Left lung (tissue), 10 donors: ENCODE data around the gene GALNT10. TPM values are rescaled to one million over a fixed set of nuclear protein-coding genes. Genes with fewer than 3 reads are reported as not detected.

Experiments
- ATAC-seq: fragments of 200-7000 bp; cut with Tn5 transposase; one replicate; pipeline ENCODE4 v1.9.1; 2020; ENCODE audit warnings: moderate library complexity
- DNase-seq, 4 donors: peaks; one replicate each; pipeline ENCODE4 v3.0.0-alpha.2; 2013 to 2020
- H3K27ac ChIP-seq, 2 donors: fragments of 200-600 bp; sonication (generic) in 1 of 2; one replicate each; pipeline versions ENCODE4 v1.5.0 to v1.8.0; 2020 to 2021
- H3K27me3 ChIP-seq, 2 donors: fragments of 200-600 bp; sonication (generic) in 1 of 2; one replicate each; pipeline versions ENCODE4 v1.5.0 to v1.8.0; 2020 to 2021
- H3K36me3 ChIP-seq, 2 donors: fragments of 200-600 bp; sonication (generic) in 1 of 2; one replicate each; pipeline versions ENCODE4 v1.5.0 to v1.8.0; 2020 to 2021
- H3K4me1 ChIP-seq, 2 donors: fragments of 200-600 bp; one replicate each; pipeline ENCODE4 v1.8.0; 2021
- H3K4me3 ChIP-seq, 2 donors: fragments of 200-600 bp; sonication (generic) in 1 of 2; one replicate each; pipeline versions ENCODE4 v1.5.0 to v1.8.0; 2020 to 2021; ENCODE audit warnings: mild to moderate bottlenecking in 1 of 2
- H3K9me3 ChIP-seq, 2 donors: fragments of 200-600 bp; sonication (generic) in 1 of 2; one replicate each; pipeline versions ENCODE4 v1.5.0 to v1.8.0; 2020 to 2021
- intact Hi-C, 2 donors: fragments of 100-400 bp; cut with DNase I; formaldehyde crosslinking; loops; one replicate each; pipeline versions ENCODE4 v1.11.2 to v1.14.2; 2022
- polyA plus RNA-seq, 6 donors: library from polyadenylated mRNA; unstranded; fragments of 120-200 nt; gene quantifications; one replicate each; pipeline ENCODE4 v1.2.1, GENCODE V29; 2013; ENCODE audit not compliant: insufficient read length in 6 of 6
- total RNA-seq, 2 donors: library from RNA; stranded (reverse); fragmentation: NEBNext Ultra II Directional; extraction: Animal tissue kit (Norgen Biotek cat#: 25700); gene quantifications; one replicate each; pipeline ENCODE4 v1.2.1, GENCODE V29; 2021
- TF ChIP-seq, protein P1 (sequence below), 2 donors: fragments of 200-600 bp; sonication (generic) in 1 of 2; IDR thresholded peaks; one replicate each; pipeline versions ENCODE4 v1.5.0 to v1.8.0; 2021; ENCODE audit warnings: antibody characterized with exemption in 2 of 2
- donor health status: DM: no; HTN: yes; CAD: no.
- donor health status: DM: no; HTN: no; CAD: no.

Gene GALNT10
- total and polyA plus RNA-seq, 8 donors: 21.2 to 117 (median 25.7) TPM

DNA sequence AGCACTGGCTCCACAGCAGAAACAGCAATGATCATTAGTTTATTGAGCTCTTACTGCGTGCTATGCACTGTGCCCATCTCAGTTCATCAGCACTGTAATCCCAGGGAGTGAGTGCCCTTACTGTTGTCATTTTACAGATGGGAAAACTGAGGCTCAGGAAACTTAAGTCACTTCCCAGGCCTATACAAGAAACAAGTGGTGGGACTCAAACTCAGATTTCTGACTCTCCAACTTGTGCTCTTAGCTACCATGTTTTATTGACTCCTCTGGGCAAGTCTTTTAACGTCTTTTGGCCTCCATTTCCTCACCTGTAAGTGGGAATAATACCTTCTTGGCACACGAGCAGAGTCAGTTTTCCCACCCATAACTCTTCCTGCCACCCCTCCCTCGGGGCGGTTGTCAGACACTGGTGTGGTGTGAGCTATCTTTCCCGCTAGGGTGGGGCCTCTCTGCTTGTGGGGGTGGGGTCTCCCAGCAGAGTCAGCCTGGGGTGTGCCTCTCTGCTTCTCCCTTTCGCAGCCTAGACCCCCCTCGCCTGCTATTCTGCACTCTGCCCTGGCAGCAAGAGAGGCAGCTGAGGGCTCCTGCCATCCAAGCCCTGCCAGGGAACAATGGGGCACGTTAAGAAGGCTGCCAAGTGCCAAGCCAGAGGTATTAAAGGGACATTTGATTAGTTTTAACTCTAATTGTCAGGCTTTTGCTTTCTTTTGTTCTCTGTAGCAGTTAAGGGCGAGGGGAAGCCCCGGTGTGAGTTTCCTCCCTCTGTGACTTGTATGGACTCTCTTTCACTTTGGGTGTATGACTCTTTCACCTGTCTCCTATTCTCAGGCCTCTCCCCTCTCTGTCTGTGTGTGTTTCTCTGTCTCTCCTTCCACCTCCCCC is 12.1 kb downstream of the GALNT10 start:
- intact Hi-C loops: no loop called here
- Histone ChIP-seq H3K27me3 (no peaks in the 10 kb centered on the region), H3K36me3 (no peaks in the 10 kb centered on the region), H3K4me1 (peaks cover 3 to 37% of the 10 kb centered on the region in 2 donors), H3K4me3 (no peak overlapping the region), H3K9me3 (no peaks in the 10 kb centered on the region), H3K27ac (no peak overlapping the region)
- ATAC-seq (no peak), DNase-seq (no peak)
- TF ChIP-seq, protein P1, sequence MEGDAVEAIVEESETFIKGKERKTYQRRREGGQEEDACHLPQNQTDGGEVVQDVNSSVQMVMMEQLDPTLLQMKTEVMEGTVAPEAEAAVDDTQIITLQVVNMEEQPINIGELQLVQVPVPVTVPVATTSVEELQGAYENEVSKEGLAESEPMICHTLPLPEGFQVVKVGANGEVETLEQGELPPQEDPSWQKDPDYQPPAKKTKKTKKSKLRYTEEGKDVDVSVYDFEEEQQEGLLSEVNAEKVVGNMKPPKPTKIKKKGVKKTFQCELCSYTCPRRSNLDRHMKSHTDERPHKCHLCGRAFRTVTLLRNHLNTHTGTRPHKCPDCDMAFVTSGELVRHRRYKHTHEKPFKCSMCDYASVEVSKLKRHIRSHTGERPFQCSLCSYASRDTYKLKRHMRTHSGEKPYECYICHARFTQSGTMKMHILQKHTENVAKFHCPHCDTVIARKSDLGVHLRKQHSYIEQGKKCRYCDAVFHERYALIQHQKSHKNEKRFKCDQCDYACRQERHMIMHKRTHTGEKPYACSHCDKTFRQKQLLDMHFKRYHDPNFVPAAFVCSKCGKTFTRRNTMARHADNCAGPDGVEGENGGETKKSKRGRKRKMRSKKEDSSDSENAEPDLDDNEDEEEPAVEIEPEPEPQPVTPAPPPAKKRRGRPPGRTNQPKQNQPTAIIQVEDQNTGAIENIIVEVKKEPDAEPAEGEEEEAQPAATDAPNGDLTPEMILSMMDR (IDR thresholded peaks at IDR 0.05): no peak

DNA sequence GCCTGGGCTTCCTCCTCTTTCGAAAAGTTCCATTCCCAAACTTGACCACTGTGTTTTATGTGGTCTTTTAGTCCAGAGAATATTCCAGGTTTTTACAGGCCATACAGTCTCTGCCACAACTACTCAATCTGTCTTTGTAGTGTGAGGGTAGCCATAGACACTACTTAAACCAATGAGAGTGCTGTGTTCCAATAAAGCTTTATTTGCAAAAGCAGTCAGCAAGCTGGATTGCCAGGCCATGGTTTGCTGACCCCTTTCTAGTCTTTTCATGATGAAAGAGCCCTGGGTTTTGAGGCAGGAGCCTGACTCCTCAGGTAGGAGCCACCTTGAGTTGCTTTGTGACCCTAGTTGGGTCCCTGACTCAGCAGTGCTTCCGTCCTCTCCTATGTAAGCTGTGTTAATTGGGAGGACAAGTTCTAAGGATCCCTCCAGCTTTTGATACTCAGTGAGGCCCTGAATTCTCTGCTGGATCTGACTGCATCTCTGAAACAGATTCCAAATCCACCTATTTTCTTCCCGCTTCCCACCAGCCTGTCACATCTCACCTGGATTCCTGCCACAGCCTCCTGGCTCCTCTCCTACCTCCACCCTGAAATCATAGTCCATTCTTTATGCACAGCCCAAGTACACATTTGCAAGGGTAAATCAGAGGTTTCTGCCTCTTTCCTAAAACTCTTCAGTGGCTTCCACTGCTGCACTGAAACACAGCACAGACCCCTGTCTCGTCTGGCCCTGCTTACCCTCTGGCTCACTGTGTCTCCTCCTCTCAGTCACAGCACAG is 13.5 kb downstream of the GALNT10 start:
- Histone ChIP-seq H3K27me3 (no peaks in the 10 kb centered on the region), H3K27ac (no peak overlapping the region), H3K36me3 (peaks cover 0 to 2% of the 10 kb centered on the region in 2 donors), H3K9me3 (no peaks in the 10 kb centered on the region), H3K4me1 (peaks cover 0 to 24% of the 10 kb centered on the region in 2 donors), H3K4me3 (no peak overlapping the region)
- no peak for DNase-seq
- TF ChIP-seq, protein P1 (IDR thresholded peaks at IDR 0.05): no peak
- intact Hi-C loops: no loop called here
- no peak for ATAC-seq

DNA sequence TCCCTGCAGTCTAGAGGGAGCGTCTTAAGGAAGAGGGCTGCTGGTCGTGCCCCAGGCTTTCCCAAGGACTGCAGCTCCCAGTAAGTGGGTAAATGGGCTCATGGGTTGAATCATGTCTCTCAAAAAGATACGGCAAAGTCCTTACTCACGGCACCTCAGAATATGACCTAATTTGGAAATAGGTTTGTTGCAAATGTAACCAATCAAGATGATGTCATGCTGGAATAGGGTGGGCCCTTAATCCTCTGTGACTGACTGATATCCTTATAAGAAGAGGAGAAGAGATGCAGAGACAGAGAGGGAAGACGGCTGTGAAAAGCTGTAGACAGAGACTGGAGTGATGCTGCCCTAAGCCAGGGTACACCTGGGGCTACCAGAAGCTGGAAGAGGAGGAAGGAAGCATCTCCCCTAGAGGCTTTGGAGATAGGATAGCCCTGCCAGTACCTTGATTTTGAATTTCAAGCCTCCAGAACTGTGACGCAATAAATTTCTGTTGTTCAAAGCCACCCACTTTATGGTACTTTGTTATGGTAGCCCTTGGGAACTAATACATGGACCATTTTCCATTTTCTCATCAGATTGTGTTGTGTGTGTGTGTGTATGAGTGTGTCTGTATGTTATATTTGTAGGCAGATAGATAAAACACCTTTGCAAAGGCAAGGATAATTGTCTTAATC is 15.0 kb downstream of the GALNT10 start:
- H3K4me1 ChIP-seq: peaks cover 0 to 10% of the 10 kb centered on the region in 2 donors
- ATAC-seq: no peak
- intact Hi-C loops: no loop called here
- H3K27me3 ChIP-seq: no peaks in the 10 kb centered on the region
- peaks cover 0 to 6% of the 10 kb centered on the region in 2 donors for H3K36me3 ChIP-seq
- DNase-seq: no peak
- TF ChIP-seq, protein P1 (IDR thresholded peaks at IDR 0.05): no peak
- no peak overlapping the region for H3K27ac ChIP-seq
- H3K4me3 ChIP-seq: no peak overlapping the region
- no peaks in the 10 kb centered on the region for H3K9me3 ChIP-seq

- H3K4me1 ChIP-seq: peaks cover 0 to 10% of the 10 kb centered on the region in 2 donors
- H3K9me3 ChIP-seq: no peaks in the 10 kb centered on the region
- H3K27ac ChIP-seq: no peak overlapping the region
- ATAC-seq: no peak
- TF ChIP-seq, protein P1 (IDR thresholded peaks at IDR 0.05): no peak
- intact Hi-C loops: no loop called here
- peaks cover 0 to 7% of the 10 kb centered on the region in 2 donors for H3K36me3 ChIP-seq
- no peak overlapping the region for H3K4me3 ChIP-seq
- no peaks in the 10 kb centered on the region for H3K27me3 ChIP-seq
- no peak for DNase-seq
These were observed 15.8 kb downstream of the GALNT10 start for GRCh38 chr5:154206311-154206710.
